Osteocyte (in vitro differentiated cells): ENCODE data around the gene INSRR. TPM values are rescaled to one million over a fixed set of nuclear protein-coding genes. Genes with fewer than 3 reads are reported as not detected.

ENCODE experiments used
- DNase-seq: peaks from one replicate; pipeline ENCODE4 v3.0.0; 2021; ENCODE audit warnings: mixed read lengths; ENCODE audit not compliant: unreplicated experiment; ENCODE audit errors: extremely low spot score
- H3K27ac Mint-ChIP-seq: one replicate; pipeline ENCODE4 v1.8.0; 2021; ENCODE audit warnings: mild to moderate bottlenecking, mixed read lengths; ENCODE audit not compliant: unreplicated experiment
- H3K27me3 Mint-ChIP-seq: one replicate; pipeline ENCODE4 v1.8.0; 2021; ENCODE audit warnings: mixed read lengths; ENCODE audit not compliant: unreplicated experiment
- H3K36me3 Mint-ChIP-seq: one replicate; pipeline ENCODE4 v1.8.0; 2021; ENCODE audit warnings: mixed read lengths; ENCODE audit not compliant: unreplicated experiment
- H3K4me1 Mint-ChIP-seq: one replicate; pipeline ENCODE4 v1.8.0; 2021; ENCODE audit warnings: mixed read lengths; ENCODE audit not compliant: unreplicated experiment
- H3K4me3 Mint-ChIP-seq: one replicate; pipeline ENCODE4 v1.8.0; 2021; ENCODE audit warnings: mild to moderate bottlenecking, moderate library complexity, mixed read lengths; ENCODE audit not compliant: unreplicated experiment
- H3K9me3 Mint-ChIP-seq: one replicate; pipeline ENCODE4 v1.8.0; 2021; ENCODE audit warnings: mixed read lengths; ENCODE audit not compliant: unreplicated experiment
- total RNA-seq: library from RNA; stranded (reverse); gene quantifications from 2 replicates; pipeline ENCODE4 v1.2.1, GENCODE V29; 2021
- TF ChIP-seq, protein P1 (sequence below): fragments of 200-600 bp; sonication (generic); IDR thresholded peaks from 2 replicates; pipeline ENCODE4 v1.5.0; 2021; ENCODE audit warnings: antibody characterized with exemption, mild to moderate bottlenecking, moderate library complexity

INSRR gene
- total RNA-seq, 1 donor from 2014 or later: 0.21 TPM

DNA sequence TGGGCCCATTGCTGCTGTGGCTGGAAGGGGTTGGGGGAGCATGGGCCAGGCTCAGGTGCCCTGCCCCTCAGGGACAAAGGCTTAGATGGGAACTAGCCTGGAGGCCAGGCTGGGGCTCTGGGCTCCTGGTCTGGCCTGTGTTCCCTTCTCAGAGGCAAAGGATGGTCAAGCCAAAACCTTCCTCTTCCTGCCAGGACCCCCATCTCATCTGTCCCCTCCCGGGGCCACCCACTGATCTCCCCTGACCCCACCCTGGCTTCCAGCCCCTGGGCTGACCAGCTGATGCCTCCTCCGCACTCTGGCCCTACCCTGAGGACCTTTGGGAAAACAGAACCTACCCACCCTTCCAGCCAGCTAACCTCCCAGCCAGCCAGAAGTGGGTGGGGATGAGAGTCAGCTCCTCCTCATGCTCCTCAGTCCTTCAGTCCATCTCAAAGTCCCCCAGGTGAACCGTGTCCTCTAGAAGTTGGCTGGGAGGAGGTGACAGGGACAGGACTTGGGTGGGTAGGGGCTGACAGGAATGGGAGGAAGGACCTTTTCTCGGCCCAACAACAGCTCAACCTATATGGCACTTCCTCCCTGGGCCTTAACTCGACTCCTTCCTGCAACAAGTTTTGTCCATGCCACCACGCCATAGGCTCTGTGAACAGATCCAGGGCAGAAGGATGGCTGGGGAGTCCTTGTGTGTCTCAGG is 42.1 kb upstream of the INSRR start:
- Mint-ChIP-seq H3K27ac (peak overlapping the region; percentile 76), H3K36me3 (peaks cover 4% of the 10 kb centered on the region), H3K27me3 (no peaks in the 10 kb centered on the region), H3K9me3 (no peaks in the 10 kb centered on the region), H3K4me3 (no peak overlapping the region), H3K4me1 (peaks cover 79% of the 10 kb centered on the region)
- TF ChIP-seq, protein P1, sequence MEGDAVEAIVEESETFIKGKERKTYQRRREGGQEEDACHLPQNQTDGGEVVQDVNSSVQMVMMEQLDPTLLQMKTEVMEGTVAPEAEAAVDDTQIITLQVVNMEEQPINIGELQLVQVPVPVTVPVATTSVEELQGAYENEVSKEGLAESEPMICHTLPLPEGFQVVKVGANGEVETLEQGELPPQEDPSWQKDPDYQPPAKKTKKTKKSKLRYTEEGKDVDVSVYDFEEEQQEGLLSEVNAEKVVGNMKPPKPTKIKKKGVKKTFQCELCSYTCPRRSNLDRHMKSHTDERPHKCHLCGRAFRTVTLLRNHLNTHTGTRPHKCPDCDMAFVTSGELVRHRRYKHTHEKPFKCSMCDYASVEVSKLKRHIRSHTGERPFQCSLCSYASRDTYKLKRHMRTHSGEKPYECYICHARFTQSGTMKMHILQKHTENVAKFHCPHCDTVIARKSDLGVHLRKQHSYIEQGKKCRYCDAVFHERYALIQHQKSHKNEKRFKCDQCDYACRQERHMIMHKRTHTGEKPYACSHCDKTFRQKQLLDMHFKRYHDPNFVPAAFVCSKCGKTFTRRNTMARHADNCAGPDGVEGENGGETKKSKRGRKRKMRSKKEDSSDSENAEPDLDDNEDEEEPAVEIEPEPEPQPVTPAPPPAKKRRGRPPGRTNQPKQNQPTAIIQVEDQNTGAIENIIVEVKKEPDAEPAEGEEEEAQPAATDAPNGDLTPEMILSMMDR: no peak
- no peak for DNase-seq

- peaks cover 88% of the 10 kb centered on the region for H3K4me1 Mint-ChIP-seq
- no peak overlapping the region for H3K4me3 Mint-ChIP-seq
These were observed 41.2 kb upstream of the INSRR start for GRCh38 chr1:156899956-156900718.

DNA sequence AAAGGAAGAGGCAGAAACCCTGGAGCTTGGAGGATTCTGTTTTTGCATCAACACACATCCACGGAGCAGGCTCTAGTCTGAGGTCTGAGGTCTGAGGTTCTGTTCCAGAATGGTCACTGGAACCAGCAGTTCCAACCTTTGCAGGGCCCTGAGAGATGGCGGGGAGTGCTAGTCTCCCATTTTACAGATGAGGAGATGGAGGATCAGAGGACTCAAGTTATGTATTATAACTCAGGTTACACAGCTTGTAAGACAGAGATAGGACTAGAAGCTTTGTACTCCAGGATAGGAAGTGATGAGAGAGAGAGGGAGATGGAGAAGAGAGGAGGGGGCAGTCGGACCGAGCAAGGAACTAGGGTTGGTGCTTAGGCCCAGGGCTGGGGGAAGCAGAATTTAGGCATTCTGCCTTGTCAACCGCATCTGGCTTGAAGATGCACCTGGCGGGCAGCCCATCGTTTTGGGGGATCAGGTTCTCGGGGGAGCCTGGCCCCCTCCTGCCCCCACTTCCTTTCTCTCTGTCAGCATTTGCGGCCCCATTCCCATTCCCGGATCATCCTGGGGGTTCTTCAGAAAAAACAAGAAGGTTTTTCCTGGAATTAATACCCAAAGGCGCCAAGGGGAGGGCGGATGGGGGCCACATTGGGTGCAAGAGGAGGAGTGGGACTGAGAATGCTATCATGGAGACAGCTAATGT is 40.2 kb upstream of the INSRR start:
- H3K9me3 Mint-ChIP-seq: no peaks in the 10 kb centered on the region
- H3K36me3 Mint-ChIP-seq: no peaks in the 10 kb centered on the region
- DNase-seq: no peak
- peak overlapping the region; percentile 98 for H3K27ac Mint-ChIP-seq
- peaks cover 97% of the 10 kb centered on the region for H3K4me1 Mint-ChIP-seq
- no peaks in the 10 kb centered on the region for H3K27me3 Mint-ChIP-seq
- TF ChIP-seq, protein P1: no peak
- no peak overlapping the region for H3K4me3 Mint-ChIP-seq

More at GRCh38 chr1:156899956-156900718, 41.2 kb upstream of the INSRR start:
- H3K27me3 Mint-ChIP-seq: no peaks in the 10 kb centered on the region
- TF ChIP-seq, protein P1: no peak
- no peaks in the 10 kb centered on the region for H3K36me3 Mint-ChIP-seq
- peak overlapping the region; percentile 44 for H3K27ac Mint-ChIP-seq
- DNase-seq: no peak
- no peaks in the 10 kb centered on the region for H3K9me3 Mint-ChIP-seq

DNA sequence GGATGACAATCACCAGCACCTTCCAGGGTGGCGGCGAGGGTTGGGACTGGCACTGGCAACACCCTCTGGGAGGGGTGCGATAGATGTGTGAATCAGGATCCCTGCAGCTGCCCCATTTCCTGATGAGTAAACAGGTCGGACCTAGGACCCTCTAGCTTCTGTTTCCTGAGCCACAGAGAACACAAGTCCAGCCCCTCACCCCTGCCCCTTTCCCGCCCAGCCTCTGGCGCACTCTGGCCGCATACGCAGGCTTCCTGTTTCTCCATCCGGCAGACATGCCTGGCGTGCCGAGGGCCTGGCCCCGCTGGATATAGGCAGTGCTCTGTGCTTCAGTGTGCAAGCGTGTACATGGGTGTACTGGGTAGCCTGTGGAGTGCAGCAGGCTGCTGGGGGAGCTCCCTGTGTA is 39.2 kb upstream of the INSRR start:
- TF ChIP-seq, protein P1: no peak
- no peaks in the 10 kb centered on the region for H3K9me3 Mint-ChIP-seq
- peaks cover 94% of the 10 kb centered on the region for H3K4me1 Mint-ChIP-seq
- DNase-seq: no peak
- peak overlapping the region; percentile 50 for H3K4me3 Mint-ChIP-seq
- H3K36me3 Mint-ChIP-seq: no peaks in the 10 kb centered on the region
- peak overlapping the region; percentile 98 for H3K27ac Mint-ChIP-seq
- no peaks in the 10 kb centered on the region for H3K27me3 Mint-ChIP-seq
